ENCODE measurements around the gene HIVEP1. TPM values are rescaled to one million over a fixed set of nuclear protein-coding genes. Genes with fewer than 3 reads are reported as not detected.

HIVEP1 gene
- total RNA-seq, 1 donor from 2014 or later, result 30.8 TPM

- DNase-seq, result no peak
Observed at GRCh38 chr6:12196326-12196936, 184.3 kb downstream of the HIVEP1 start.

DNA sequence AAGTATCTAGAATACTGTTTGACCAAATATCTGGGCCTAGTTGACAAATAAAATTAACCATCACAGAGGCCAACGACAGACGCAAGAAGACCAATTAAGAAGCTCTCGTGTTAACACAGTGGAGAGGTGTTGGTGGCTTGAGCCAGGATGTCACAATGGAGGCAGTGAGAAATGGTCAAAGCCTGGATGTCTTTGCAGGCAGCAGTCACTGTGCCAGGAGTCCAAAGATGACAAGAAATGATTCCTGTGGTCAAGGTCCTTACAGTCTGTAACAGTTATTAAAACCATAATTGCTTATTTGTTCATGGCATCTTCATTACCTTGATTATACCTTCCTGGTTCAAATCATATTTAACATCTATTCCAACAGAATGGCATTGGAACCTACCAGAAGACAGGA is 186.7 kb downstream of the HIVEP1 start:
- no peak for DNase-seq

DNA sequence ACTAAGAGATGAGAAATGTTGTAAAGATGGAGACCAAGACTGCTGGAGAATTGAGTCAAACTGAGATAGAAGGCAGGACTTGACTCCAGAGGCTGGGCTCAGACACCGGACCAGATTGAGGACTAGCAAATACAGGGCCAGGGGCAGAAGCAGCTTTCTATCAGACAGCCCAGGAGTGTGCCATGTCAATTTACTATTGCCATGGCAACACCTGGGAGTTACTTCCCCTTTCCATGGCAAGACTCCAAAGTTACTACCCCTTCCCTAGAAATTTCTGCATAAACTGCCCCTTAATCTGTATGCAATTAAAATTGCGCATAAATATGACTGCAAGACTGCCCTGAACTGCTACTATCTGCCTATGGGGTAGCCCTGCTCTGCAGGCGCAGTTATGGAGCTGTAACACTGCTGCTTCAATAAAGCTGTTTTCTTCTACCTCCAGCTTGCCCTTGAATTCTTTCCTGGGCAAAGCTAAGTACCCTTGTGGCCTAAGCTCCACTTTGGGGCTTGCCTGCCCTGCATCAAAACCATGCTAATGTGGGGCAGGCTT is 188.0 kb downstream of the HIVEP1 start:
- no peak for DNase-seq

DNA sequence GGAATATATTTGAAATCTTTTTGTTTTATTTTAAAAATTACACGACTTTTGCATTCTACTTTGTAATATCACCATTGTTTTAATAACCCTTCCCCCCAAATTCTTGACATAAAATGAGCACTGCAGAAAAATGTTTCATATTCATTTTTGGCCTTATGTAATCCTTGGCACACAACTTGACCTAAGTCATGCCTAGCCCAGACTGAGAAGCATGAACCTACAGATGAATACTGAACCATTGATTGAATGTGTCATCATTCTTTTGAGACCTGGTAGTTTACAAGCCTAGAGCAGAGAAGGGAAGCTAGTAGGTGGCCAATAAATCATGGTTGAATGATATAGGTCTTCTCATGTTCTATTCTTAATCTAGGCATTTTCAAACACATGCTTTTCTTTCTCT is 188.6 kb downstream of the HIVEP1 start:
- no peak for DNase-seq

- DNase-seq, result no peak
Observed at GRCh38 chr6:12203001-12203400, 190.9 kb downstream of the HIVEP1 start.

DNA sequence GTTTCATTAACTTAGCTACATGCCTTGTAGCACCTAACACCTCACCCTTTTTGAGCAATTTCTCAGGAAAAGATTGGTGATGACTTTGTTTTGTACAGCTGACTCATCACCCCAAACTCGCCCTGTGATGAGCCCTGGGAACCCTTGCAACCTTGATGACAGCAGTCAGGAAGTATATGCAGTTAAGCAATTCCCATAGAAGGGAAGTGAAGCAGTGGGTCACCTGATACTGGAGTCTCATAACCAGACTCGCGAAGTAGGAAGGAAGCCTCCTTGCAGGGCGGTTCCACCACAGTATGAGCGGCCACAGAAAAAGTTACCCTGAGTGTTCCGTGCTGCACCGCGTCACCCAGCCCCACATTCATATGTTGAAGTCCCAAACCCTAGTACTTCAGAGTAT is 196.1 kb downstream of the HIVEP1 start:
- no peak for DNase-seq

DNA sequence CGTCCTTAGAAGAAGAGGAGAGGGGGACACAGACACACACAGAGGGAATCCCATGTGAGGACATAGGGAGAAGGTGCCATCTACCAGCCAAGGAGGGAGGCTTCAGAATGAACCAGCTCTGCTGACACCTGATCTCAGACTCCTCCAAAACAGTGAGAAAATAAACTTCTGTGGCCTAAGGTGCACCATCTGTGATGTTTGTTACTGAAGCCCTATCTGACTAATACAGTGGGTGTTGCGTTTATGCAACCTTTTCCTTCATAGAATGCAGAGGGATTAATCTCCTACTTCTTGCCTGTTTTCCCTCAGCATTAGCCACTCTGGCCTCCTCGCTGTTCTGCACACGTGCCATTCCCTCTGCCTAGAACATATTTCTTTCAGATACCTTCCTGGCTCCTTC is 196.6 kb downstream of the HIVEP1 start:
- no peak for DNase-seq

Other genes starting within 250 kb of the HIVEP1 start
- gene ADTRP, start 233.5 kb upstream of the HIVEP1 start, total RNA-seq, result 14.0 TPM